Tibial nerve (tissue), 4 donors: ENCODE results near the gene TXN2.
A peak's percentile ranks its signal among the peaks of the same experiment; 100 is the strongest.

ENCODE experiments used
- EP300 ChIP-seq, 2 donors: sonication (generic); formaldehyde crosslinking; IDR thresholded peaks; one replicate each; pipeline ENCODE4 v1.6.1; 2017; ENCODE audit warnings: antibody characterized with exemption in 2 of 2, mild to moderate bottlenecking in 1 of 2
- POLR2A ChIP-seq, 2 donors: fragments of 450-650 bp; IDR thresholded peaks; one replicate each; pipeline ENCODE4 v1.6.1; 2017; ENCODE audit warnings: antibody characterized with exemption in 2 of 2, mild to moderate bottlenecking in 2 of 2, moderate library complexity in 2 of 2
- TF ChIP-seq, protein P1 (sequence below), 5 experiments: fragments of 200-600 bp in 3 of 5; fragments of 450-650 bp in 2 of 5; sonication (generic) in 3 of 5; IDR thresholded peaks; one replicate each; pipeline ENCODE4 v1.5.1; 2016 to 2019; ENCODE audit warnings: antibody characterized with exemption in 5 of 5, mild to moderate bottlenecking in 3 of 5, moderate library complexity in 2 of 5

DNA sequence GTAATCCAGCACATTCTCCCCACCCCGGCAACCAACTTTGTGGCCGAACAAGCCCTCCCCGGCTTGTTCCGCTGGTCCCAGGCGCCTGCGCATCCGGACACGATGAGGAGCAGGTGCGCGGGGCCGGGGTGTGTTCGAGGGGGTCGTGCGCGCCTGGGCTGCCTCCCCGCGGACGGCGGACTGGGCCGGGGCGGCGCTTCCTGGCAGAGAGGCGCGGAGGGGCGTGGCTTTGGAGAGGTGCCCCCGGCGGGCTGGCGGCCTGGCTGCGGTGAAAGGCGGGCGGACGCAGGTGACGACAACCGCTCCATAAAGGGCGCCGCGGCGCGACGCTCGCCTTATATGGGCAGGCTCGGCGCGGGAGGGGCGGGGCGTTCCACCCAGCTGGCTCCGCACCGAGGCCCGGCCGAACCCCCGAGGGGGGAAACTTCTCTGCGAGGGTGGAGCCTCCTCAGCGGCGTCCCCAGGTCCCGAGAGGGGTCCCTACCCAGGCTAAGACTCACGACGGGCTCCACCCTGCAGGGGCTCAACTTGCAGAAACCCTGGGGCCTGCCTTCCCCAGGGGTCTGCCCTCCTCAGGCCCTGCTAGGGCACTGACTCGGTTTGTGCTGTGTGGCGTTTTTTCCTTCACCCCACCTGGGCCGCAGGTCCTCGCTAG is 26.4 kb downstream of the TXN2 start:
- peak in 1 of 2 donors; percentile 66 for TF ChIP-seq POLR2A (IDR thresholded peaks at IDR 0.05)
- TF ChIP-seq, protein P1, sequence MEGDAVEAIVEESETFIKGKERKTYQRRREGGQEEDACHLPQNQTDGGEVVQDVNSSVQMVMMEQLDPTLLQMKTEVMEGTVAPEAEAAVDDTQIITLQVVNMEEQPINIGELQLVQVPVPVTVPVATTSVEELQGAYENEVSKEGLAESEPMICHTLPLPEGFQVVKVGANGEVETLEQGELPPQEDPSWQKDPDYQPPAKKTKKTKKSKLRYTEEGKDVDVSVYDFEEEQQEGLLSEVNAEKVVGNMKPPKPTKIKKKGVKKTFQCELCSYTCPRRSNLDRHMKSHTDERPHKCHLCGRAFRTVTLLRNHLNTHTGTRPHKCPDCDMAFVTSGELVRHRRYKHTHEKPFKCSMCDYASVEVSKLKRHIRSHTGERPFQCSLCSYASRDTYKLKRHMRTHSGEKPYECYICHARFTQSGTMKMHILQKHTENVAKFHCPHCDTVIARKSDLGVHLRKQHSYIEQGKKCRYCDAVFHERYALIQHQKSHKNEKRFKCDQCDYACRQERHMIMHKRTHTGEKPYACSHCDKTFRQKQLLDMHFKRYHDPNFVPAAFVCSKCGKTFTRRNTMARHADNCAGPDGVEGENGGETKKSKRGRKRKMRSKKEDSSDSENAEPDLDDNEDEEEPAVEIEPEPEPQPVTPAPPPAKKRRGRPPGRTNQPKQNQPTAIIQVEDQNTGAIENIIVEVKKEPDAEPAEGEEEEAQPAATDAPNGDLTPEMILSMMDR (IDR thresholded peaks at IDR 0.05): peak in 1 of 5 experiments; percentile 11
- peak in 1 of 2 donors; percentile 82 for TF ChIP-seq EP300 (IDR thresholded peaks at IDR 0.05)
